Endometrial microvascular endothelial cells (primary cell): Measurements from ENCODE around the gene NPR1. TPM values are rescaled to one million over a fixed set of nuclear protein-coding genes. Genes with fewer than 3 reads are reported as not detected.
"Not testable (repeated sequence)": the region's sequence is repeated elsewhere in the genome, so short reads cannot be mapped to it uniquely, and the experiment has no call there.

Source experiments
- in situ Hi-C: cut with HindIII; loops from 2 replicates; pipeline ENCODE4 v1.10.0; 2017; ENCODE audit warnings: low sequenced_read_pairs, low pct_unique_long_range_greater_than_20kb; ENCODE audit errors: inconsistent ontology term
- total RNA-seq: library from RNA; depleted of rRNA; stranded (reverse); fragments of >200 nt; gene quantifications from one replicate; pipeline ENCODE4 v1.2.3, GENCODE V29; 2015; ENCODE audit errors: inconsistent ontology term

NPR1 gene
- total RNA-seq, 1 donor from 2014 or later = 2.6 TPM

GRCh38 chr1:153648000-153648643, 30.4 kb upstream of the NPR1 start:
- in situ Hi-C loops = no loop called here

GRCh38 chr1:153649137-153649862, 29.2 kb upstream of the NPR1 start:
- in situ Hi-C loops = no loop called here

- in situ Hi-C loops = no loop called here
These were observed 28.6 kb upstream of the NPR1 start for GRCh38 chr1:153649863-153650235.

GRCh38 chr1:153651771-153652170, 26.7 kb upstream of the NPR1 start:
- in situ Hi-C loops = no loop called here

- in situ Hi-C loops = no loop called here
These were observed 25.5 kb upstream of the NPR1 start for GRCh38 chr1:153652805-153653500.

GRCh38 chr1:153655333-153655732, 23.2 kb upstream of the NPR1 start:
- in situ Hi-C loops = no loop called here

- in situ Hi-C loops = no loop called here
These were observed 19.9 kb upstream of the NPR1 start, which contains the start of gene SNAPIN for GRCh38 chr1:153658400-153659174. SNAPIN (plus strand) TSS chr1:153658703; CDS start chr1:153658744, 41 bp downstream.

- in situ Hi-C loops = no loop called here
These were observed 19.3 kb upstream of the NPR1 start for GRCh38 chr1:153659175-153659534.

GRCh38 chr1:153659656-153660055, 18.8 kb upstream of the NPR1 start:
- in situ Hi-C loops = no loop called here

- in situ Hi-C loops = no loop called here
These were observed 17.3 kb upstream of the NPR1 start for GRCh38 chr1:153661111-153661708.

- in situ Hi-C loops = no loop called here
These were observed 16.2 kb upstream of the NPR1 start for GRCh38 chr1:153662269-153662668.

- in situ Hi-C loops = no loop called here
These were observed 15.3 kb upstream of the NPR1 start for GRCh38 chr1:153663211-153663610.

GRCh38 chr1:153667439-153667838, 11.0 kb upstream of the NPR1 start:
- in situ Hi-C loops = no loop called here

- in situ Hi-C loops = not testable (repeated sequence)
These were observed 9.8 kb upstream of the NPR1 start for GRCh38 chr1:153668672-153669071.

- in situ Hi-C loops = no loop called here
These were observed 8.9 kb upstream of the NPR1 start for GRCh38 chr1:153669606-153670005.

- in situ Hi-C loops = no loop called here
These were observed 8.1 kb upstream of the NPR1 start for GRCh38 chr1:153670257-153670858.

- in situ Hi-C loops = no loop called here
These were observed 7.4 kb upstream of the NPR1 start, which contains the start of gene ILF2 for GRCh38 chr1:153670859-153671627. ILF2 (minus strand) TSS chr1:153670993; CDS start chr1:153670922, 71 bp downstream.
